NCI-H345 treated with DMSO at 0.1 percent for 48 hours (cell line): ENCODE results near the gene MOGAT3.
A peak's percentile ranks its signal among the peaks of the same experiment; 100 is the strongest.

Experiments used
- DNase-seq: peaks from one replicate; lab custom pipeline; 2025; ENCODE audit not compliant: unreplicated experiment; lab: John Stamatoyannopoulos, UW

MOGAT3 gene

DNA sequence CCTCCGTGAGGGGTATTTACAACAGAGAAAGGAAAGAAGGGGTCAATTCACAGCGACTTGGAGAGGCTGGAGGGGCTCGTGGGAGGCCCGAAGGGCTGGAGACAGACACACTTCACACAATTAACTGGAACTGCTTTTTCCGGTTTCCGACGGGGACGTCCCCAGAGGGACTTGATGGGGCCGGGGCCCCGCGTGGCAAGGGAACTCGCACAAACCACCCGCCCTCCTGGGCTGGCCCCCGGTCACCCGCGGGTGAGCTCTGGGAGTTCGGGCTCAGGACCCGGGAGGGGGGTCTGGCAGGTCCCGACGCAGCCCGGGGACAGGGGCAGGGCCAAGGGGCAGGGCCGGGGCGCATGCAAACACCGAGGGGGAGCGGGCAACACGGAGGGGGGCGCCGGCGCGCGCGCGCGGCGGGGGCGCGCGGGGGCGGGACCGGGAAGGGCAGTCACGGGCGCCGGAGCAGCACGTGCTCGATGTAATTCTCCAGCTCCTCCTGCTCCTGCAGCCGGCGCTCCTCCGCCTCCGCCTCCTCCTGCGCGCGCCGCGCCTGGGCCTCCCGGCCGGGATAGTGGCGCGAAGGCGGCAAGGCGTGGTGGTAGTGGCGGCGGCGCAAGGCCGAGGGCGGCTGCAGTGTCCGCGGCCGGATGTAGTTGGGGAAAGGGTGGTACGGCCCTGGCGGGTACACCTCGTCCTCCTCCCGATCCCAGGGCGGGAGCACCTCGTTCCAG is 38.1 kb downstream of the MOGAT3 start:
- DNase-seq = no peak

- no peak for DNase-seq
Observed at GRCh38 chr7:101161692-101162471, 39.0 kb downstream of the MOGAT3 start.

DNA sequence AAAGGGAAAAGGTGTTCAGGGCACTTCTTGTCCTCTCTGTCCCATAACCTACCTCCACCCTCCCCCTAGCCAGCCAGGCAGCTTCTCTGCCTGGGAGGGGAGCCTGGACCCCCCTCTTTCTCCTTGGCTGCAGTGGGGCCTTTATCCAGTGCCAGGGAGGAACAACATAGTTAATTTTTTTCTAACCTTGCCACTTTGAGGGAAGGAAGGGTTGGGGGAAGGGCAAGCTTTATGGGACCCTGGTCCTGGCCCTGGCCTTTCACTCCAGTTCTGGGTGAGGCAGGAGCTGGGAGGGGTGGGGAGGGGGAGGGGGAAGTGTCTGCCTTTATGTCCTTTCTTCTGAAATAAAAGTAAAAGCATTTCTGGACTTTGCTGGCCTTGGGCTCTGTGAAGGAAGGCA is 39.9 kb downstream of the MOGAT3 start:
- no peak for DNase-seq

GRCh38 chr7:101159696-101160674 is 40.9 kb downstream of the MOGAT3 start:
- no peak for DNase-seq

DNA sequence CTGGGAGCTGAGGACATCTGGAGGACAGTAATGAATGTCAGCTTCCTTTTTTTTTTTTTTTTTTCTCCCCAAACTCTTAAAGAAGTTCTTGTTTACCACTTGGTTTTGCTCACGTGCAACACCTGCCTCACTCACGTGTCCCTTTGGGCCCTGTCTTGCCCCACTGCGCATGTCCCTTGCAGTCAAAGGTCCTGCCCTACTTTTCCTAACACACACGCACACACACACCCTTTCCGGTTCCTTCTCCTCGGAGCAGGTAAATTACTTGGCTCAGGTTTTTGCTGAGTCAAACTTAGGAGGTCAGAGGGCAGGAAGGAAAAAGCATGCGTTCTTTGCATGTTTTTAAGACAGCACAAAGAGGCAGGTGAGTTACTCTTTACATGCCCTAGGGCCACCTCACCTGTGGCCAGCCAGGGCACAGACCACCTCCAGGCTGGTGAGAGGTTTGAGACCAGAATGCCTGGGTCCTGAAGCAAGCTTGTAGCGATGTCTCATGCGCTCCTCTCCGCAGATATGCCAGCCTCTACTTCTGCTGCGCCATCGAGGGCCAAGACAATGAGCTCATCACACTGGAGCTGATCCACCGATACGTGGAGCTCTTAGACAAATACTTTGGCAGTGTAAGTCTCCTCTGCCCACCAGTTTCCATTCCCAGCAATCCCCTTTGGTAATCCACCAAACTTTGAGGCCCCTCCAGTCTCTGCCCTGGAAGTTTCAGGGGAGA is 43.8 kb downstream of the MOGAT3 start:
- no peak for DNase-seq

GRCh38 chr7:101156277-101156676 is 44.6 kb downstream of the MOGAT3 start:
- no peak for DNase-seq

- DNase-seq = no peak
Observed at GRCh38 chr7:101155303-101155702, 45.5 kb downstream of the MOGAT3 start.

DNA sequence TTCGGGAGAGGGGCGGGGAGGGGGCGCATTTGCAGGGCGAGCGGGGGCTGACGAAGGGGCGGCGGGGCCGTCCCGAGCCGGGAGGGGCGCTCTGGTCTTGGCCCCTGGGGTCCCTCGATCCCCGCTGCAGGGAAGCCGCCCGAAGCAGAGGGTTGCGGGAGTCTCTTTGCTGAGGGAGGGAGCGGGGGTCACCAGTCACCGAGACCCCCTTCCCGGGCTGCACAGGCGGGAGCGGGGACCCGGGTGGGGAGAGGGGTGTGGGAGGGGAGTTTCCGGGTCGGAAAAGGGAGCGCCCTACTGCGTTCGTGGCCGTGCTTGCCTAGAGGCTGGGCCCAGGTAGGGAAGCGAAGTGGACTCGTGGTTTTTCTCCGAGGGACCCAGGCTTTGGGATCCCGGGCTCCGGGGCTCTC is 46.1 kb downstream of the MOGAT3 start:
- DNase-seq = no peak

GRCh38 chr7:101153969-101154692 is 46.7 kb downstream of the MOGAT3 start, which contains the start of gene AP1S1:
AP1S1 (plus strand) TSS chr7:101154476; CDS start chr7:101154515, 39 bp downstream.
- peak; percentile 76 for DNase-seq

- no peak for DNase-seq
Observed at GRCh38 chr7:101151908-101152651, 48.8 kb downstream of the MOGAT3 start.
